Mesothelial cell of epicardium (in vitro differentiated cells): ENCODE measurements around the gene KCNJ15. TPM values are rescaled to one million over a fixed set of nuclear protein-coding genes. Genes with fewer than 3 reads are reported as not detected.

Experiments used
- DNase-seq, 2 experiments: peaks; one replicate each; pipeline ENCODE4 v3.0.0; 2021; ENCODE audit warnings: low spot score in 2 of 2; ENCODE audit not compliant: unreplicated experiment in 2 of 2
- H3K27ac Mint-ChIP-seq: 2 replicates; pipeline ENCODE4 v1.8.0; 2021; ENCODE audit warnings: mixed read lengths
- H3K27me3 Mint-ChIP-seq: 2 replicates; pipeline ENCODE4 v1.8.0; 2021; ENCODE audit warnings: low read depth, mixed read lengths
- H3K36me3 Mint-ChIP-seq: 2 replicates; pipeline ENCODE4 v1.8.0; 2021; ENCODE audit warnings: mixed read lengths
- H3K4me1 Mint-ChIP-seq: 2 replicates; pipeline ENCODE4 v1.8.0; 2021; ENCODE audit warnings: mixed read lengths
- H3K4me3 Mint-ChIP-seq: 2 replicates; pipeline ENCODE4 v1.8.0; 2021; ENCODE audit warnings: mild to moderate bottlenecking, moderate library complexity, mixed read lengths
- H3K9me3 Mint-ChIP-seq: 2 replicates; pipeline ENCODE4 v1.8.0; 2021; ENCODE audit warnings: mixed read lengths
- total RNA-seq: library from RNA; stranded (reverse); gene quantifications from 3 replicates; pipeline ENCODE4 v1.2.1, GENCODE V29; 2021
- TF ChIP-seq, protein P1 (sequence below): fragments of 200-600 bp; sonication (generic); IDR thresholded peaks from one replicate; pipeline ENCODE4 v1.5.0; 2021; ENCODE audit warnings: antibody characterized with exemption; ENCODE audit not compliant: unreplicated experiment

KCNJ15 gene
- total RNA-seq, 1 donor from 2014 or later = 1.9 TPM

DNA sequence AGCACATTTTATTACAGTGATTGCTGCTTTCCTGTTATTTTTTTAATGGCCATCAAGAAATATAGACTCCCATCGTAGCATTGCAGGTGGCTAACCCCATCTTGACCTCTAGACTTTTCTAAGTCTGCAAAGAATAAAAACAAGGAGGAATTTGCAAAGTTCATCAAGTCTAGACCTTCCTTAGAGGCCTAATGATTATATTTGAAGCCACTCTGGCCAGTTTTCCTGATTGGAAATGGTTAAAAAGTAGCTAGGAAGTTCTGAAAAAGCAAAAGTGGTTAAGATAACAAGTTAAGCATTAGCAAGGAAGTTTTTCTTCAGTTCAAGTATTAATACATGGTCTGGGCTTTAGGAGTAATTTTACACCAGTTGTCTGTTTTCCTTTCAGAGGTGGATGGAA is 16.7 kb upstream of the KCNJ15 start:
- no peaks in the 10 kb centered on the region for H3K36me3 Mint-ChIP-seq

DNA sequence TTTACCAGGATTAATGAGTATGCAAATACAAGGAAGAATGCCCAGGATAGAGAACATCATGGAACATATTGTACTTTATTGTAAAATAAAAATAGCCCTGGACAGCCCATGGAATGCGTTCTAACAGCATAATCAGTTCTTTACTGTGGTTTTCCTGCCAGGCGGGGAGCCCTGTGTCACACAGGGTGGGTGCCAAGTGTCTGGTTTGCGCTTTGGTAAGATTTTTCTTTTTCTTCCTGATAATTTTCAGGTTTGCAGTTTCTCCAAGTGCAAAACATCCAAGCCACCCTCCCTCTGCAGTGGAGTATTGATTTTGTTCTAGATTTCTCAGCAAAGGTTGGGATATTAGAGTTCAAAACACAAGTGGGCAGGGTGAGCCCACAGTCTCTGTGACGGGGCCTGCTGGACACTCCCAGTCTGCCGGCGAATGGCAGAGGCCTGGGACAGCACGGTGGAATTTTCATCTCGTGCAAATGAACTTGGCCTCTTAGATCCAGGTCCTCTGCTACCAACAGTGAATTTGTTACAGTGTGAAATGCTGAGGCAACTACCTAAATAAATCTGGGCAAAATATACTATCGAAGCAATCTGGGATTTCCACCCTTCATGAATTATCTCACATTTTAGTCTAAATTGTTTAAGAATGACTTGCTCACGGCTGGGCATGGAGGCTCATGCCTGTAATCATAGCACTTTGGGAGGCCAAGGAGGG is 15.6 kb upstream of the KCNJ15 start:
- TF ChIP-seq, protein P1, sequence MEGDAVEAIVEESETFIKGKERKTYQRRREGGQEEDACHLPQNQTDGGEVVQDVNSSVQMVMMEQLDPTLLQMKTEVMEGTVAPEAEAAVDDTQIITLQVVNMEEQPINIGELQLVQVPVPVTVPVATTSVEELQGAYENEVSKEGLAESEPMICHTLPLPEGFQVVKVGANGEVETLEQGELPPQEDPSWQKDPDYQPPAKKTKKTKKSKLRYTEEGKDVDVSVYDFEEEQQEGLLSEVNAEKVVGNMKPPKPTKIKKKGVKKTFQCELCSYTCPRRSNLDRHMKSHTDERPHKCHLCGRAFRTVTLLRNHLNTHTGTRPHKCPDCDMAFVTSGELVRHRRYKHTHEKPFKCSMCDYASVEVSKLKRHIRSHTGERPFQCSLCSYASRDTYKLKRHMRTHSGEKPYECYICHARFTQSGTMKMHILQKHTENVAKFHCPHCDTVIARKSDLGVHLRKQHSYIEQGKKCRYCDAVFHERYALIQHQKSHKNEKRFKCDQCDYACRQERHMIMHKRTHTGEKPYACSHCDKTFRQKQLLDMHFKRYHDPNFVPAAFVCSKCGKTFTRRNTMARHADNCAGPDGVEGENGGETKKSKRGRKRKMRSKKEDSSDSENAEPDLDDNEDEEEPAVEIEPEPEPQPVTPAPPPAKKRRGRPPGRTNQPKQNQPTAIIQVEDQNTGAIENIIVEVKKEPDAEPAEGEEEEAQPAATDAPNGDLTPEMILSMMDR = no peak
- Mint-ChIP-seq H3K27ac (no peak overlapping the region), H3K4me1 (peaks cover 16% of the 10 kb centered on the region), H3K36me3 (no peaks in the 10 kb centered on the region), H3K4me3 (no peak overlapping the region), H3K9me3 (no peaks in the 10 kb centered on the region), H3K27me3 (no peaks in the 10 kb centered on the region)
- DNase-seq = no peak

More for the DNA sequence above, 16.7 kb upstream of the KCNJ15 start:
- Mint-ChIP-seq H3K27me3 (no peaks in the 10 kb centered on the region), H3K4me3 (no peak overlapping the region), H3K9me3 (no peaks in the 10 kb centered on the region), H3K4me1 (peaks cover 16% of the 10 kb centered on the region), H3K27ac (peak overlapping the region; percentile 21)
- TF ChIP-seq, protein P1 = no peak
- no peak for DNase-seq

DNA sequence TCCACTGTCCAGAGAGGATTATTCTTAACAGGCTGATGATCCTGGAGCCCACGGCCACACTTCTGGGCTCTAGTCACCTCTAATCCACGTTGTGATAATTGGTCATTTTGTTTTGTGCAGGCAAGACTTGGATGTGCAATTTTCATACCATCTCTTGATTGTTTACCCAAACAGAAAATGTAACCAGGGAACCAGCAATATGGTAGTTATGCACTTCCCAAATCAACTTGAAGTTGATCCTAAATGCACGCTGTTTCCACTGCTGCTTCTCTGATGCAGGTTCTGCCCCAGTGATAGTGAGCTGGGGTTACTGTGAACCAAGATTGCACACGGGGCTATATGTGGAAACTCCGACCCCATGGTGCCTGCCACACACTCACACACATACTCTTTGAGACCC is 14.7 kb upstream of the KCNJ15 start:
- DNase-seq = no peak
- no peak overlapping the region for H3K27ac Mint-ChIP-seq
- no peaks in the 10 kb centered on the region for H3K36me3 Mint-ChIP-seq
- peaks cover 12% of the 10 kb centered on the region for H3K4me1 Mint-ChIP-seq
- no peak overlapping the region for H3K4me3 Mint-ChIP-seq
- no peaks in the 10 kb centered on the region for H3K27me3 Mint-ChIP-seq
- TF ChIP-seq, protein P1 = no peak
- no peaks in the 10 kb centered on the region for H3K9me3 Mint-ChIP-seq

DNA sequence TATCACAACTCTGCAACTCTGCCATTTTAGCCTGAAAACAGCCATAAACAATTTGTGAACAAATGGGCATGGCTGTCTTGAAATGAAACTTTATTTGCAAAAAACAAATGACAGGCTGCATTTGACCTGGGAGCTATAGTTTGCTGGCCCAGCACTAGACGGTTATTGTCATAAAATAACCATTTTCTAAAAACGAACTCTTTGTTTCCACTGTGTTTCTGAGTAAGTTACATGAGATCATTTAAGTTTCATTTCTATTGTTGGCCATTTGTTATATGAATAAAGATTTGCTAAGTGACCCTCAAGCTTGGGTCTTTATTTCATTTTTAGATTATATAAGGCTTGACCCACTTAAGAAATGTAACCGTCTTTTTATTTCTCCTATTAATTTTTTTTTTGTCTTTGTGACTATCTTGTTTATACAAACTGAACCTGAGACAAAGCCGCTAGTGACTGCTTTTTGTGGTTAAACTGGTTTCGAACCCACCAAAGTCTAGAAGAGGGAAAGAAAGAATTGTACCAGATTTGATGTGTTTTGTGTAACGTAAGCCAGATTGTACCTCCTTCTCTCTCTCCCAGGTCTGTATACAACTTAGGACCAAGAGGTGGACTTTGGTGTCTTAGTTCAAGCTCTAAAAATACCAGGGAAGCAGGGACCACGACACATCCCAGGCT is 12.9 kb upstream of the KCNJ15 start:
- DNase-seq = no peak
- no peak overlapping the region for H3K4me3 Mint-ChIP-seq
- no peaks in the 10 kb centered on the region for H3K36me3 Mint-ChIP-seq
- TF ChIP-seq, protein P1 = no peak
- H3K9me3 Mint-ChIP-seq = no peaks in the 10 kb centered on the region
- H3K27me3 Mint-ChIP-seq = no peaks in the 10 kb centered on the region
- H3K27ac Mint-ChIP-seq = no peak overlapping the region
- peaks cover 8% of the 10 kb centered on the region for H3K4me1 Mint-ChIP-seq

DNA sequence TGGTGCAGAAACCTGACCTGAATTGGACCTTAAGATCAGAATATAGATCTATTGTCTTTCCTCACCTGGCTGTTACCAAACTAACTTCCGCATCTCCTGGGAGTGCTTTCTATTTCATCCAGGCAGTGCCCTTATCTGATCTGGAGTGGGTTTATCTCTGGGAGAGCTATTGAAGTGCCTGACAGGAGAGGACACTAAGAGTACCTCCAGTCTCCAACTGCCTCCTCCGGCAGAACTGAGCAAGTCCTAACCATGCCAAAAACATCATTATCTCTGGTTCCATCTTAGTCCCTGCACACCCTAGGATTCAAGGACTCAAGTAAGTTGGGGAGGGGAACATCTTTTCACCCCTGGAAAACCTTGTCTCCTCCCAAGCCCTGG is 12.4 kb upstream of the KCNJ15 start:
- no peaks in the 10 kb centered on the region for H3K9me3 Mint-ChIP-seq
- no peak overlapping the region for H3K27ac Mint-ChIP-seq
- no peaks in the 10 kb centered on the region for H3K36me3 Mint-ChIP-seq
- TF ChIP-seq, protein P1 = no peak
- H3K27me3 Mint-ChIP-seq = no peaks in the 10 kb centered on the region
- no peak overlapping the region for H3K4me3 Mint-ChIP-seq
- peaks cover 8% of the 10 kb centered on the region for H3K4me1 Mint-ChIP-seq
- DNase-seq = no peak
